Panc1 (cell line): Measurements from ENCODE around the gene SLC10A7. TPM values are rescaled to one million over a fixed set of nuclear protein-coding genes. Genes with fewer than 3 reads are reported as not detected.

Source experiments
- ATAC-seq: fragments of 200-7000 bp; cut with Tn5 transposase; 2 replicates; pipeline ENCODE4 v1.9.1; 2020; ENCODE audit warnings: mild to moderate bottlenecking, moderate library complexity
- BruUV-seq: library from RNA; stranded (reverse); fragments of 400-500 nt; replicated peaks from 2 replicates; lab custom pipeline; 2021; lab: Mats Ljungman, UMichigan
- CTCF ChIA-PET: fragments of 300-600 bp; sonication (Branson Sonifier 250); formaldehyde crosslinking; loops from one replicate; lab custom pipeline; 2022; ENCODE audit warnings: antibody characterized with exemption; lab: Charles Lee
- POLR2A ChIA-PET: fragments of 300-600 bp; sonication (Branson Sonifier 250); formaldehyde crosslinking; loops from one replicate; lab custom pipeline; 2022; ENCODE audit warnings: antibody characterized with exemption; lab: Charles Lee
- DNase-seq: peaks from one replicate; pipeline ENCODE4 v3.0.0-alpha.2; 2010; ENCODE audit warnings: low read depth, low spot score
- H3K27ac ChIP-seq: 2 replicates; pipeline ENCODE4 v1.5.1; 2011; ENCODE audit warnings: mild to moderate bottlenecking, low read length, inconsistent platforms
- H3K27me3 ChIP-seq: fragments of 200-500 bp; sonication (Bioruptor generic); 2 replicates; pipeline ENCODE4 v1.6.0; 2014; ENCODE audit warnings: low read length, inconsistent platforms; ENCODE audit not compliant: control insufficient read depth, insufficient read depth
- H3K36me3 ChIP-seq: fragments of 200-500 bp; sonication (Bioruptor generic); 2 replicates; pipeline ENCODE4 v1.5.1; 2014; ENCODE audit warnings: inconsistent platforms, mild to moderate bottlenecking, low read length, moderate library complexity; ENCODE audit not compliant: control insufficient read depth, insufficient read depth
- H3K4me1 ChIP-seq: 2 replicates; pipeline ENCODE4 v1.5.1; 2011; ENCODE audit warnings: inconsistent platforms, mild to moderate bottlenecking, low read length, moderate library complexity; ENCODE audit not compliant: control insufficient read depth, insufficient read depth
- H3K4me3 ChIP-seq, 2 experiments: 2 replicates each; pipeline ENCODE4 v1.5.1; 2011 to 2012; ENCODE audit warnings: low read depth in 2 of 2, low read length in 2 of 2, mild to moderate bottlenecking in 2 of 2, inconsistent platforms in 1 of 2, moderate library complexity in 1 of 2
- H3K9me3 ChIP-seq: fragments of 200-500 bp; sonication (Bioruptor generic); 2 replicates; pipeline ENCODE4 v1.5.1; 2014; ENCODE audit warnings: low read depth, mild to moderate bottlenecking, inconsistent platforms, low read length, moderate library complexity; ENCODE audit not compliant: control insufficient read depth, insufficient read depth
- POLR2AphosphoS5 ChIP-seq: IDR thresholded peaks from 2 replicates; pipeline ENCODE4 v1.6.1; 2012; ENCODE audit warnings: mild to moderate bottlenecking, low read depth, low read length, moderate library complexity
- SIN3A ChIP-seq: IDR thresholded peaks from 2 replicates; pipeline ENCODE4 v1.6.1; 2012; ENCODE audit warnings: low read depth, mild to moderate bottlenecking, low read length, moderate library complexity, borderline replicate concordance; ENCODE audit not compliant: insufficient read depth
- TCF7L2 ChIP-seq: IDR thresholded peaks from 2 replicates; pipeline ENCODE4 v1.6.1; 2011; ENCODE audit warnings: mild to moderate bottlenecking, low read depth, low read length, inconsistent platforms
- in situ Hi-C: cut with HindIII; loops from 2 replicates; pipeline ENCODE4 v1.10.0; 2016; ENCODE audit warnings: low sequenced_read_pairs, low pct_unique_long_range_greater_than_20kb
- intact Hi-C: fragments of 100-400 bp; cut with micrococcal nuclease; formaldehyde crosslinking; loops from one replicate; pipeline ENCODE4 v1.10.0; 2022; ENCODE audit not compliant: unreplicated experiment
- total RNA-seq: library from RNA; stranded (reverse); gene quantifications from one replicate; pipeline ENCODE4 v1.2.1, GENCODE V29; 2021; ENCODE audit not compliant: unreplicated experiment
- TF ChIP-seq, protein P1 (sequence below): fragments of 450-650 bp; IDR thresholded peaks from 2 replicates; pipeline ENCODE4 v1.5.1; 2017; ENCODE audit warnings: mild to moderate bottlenecking
- TF ChIP-seq, protein P2 (sequence below), 2 experiments: IDR thresholded peaks; 2 replicates each; pipeline ENCODE4 v1.6.1; 2011 to 2012; ENCODE audit warnings: low read depth in 2 of 2, control low read depth in 1 of 2, low read length in 1 of 2, mild to moderate bottlenecking in 1 of 2, moderate library complexity in 1 of 2; ENCODE audit not compliant: insufficient read depth in 1 of 2

SLC10A7 gene
- total RNA-seq, 1 experiment from 2014 or later = 1.5 TPM

GRCh38 chr4:146371812-146372211, 149.9 kb downstream of the SLC10A7 start:
- no peak overlapping the region for H3K27ac ChIP-seq
- H3K9me3 ChIP-seq = no peaks in the 10 kb centered on the region
- CTCF ChIA-PET = no interaction called here
- intact Hi-C loops = no loop called here
- no peak overlapping the region for H3K4me3 ChIP-seq
- TF ChIP-seq, protein P1, sequence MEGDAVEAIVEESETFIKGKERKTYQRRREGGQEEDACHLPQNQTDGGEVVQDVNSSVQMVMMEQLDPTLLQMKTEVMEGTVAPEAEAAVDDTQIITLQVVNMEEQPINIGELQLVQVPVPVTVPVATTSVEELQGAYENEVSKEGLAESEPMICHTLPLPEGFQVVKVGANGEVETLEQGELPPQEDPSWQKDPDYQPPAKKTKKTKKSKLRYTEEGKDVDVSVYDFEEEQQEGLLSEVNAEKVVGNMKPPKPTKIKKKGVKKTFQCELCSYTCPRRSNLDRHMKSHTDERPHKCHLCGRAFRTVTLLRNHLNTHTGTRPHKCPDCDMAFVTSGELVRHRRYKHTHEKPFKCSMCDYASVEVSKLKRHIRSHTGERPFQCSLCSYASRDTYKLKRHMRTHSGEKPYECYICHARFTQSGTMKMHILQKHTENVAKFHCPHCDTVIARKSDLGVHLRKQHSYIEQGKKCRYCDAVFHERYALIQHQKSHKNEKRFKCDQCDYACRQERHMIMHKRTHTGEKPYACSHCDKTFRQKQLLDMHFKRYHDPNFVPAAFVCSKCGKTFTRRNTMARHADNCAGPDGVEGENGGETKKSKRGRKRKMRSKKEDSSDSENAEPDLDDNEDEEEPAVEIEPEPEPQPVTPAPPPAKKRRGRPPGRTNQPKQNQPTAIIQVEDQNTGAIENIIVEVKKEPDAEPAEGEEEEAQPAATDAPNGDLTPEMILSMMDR = no peak
- in situ Hi-C loops = no loop called here
- ATAC-seq (no peak), DNase-seq (no peak)
- no peaks in the 10 kb centered on the region for H3K36me3 ChIP-seq
- no peaks in the 10 kb centered on the region for H3K27me3 ChIP-seq
- no peaks in the 10 kb centered on the region for H3K4me1 ChIP-seq
- no TSS peak for BruUV-seq
- POLR2A ChIA-PET = no interaction called here

- BruUV-seq = no TSS peak
- ChIA-PET POLR2A (no interaction called here), CTCF (no interaction called here)
- no peak overlapping the region for H3K27ac ChIP-seq
- H3K36me3 ChIP-seq = no peaks in the 10 kb centered on the region
- no peak for ATAC-seq
- no peaks in the 10 kb centered on the region for H3K9me3 ChIP-seq
- H3K27me3 ChIP-seq = no peaks in the 10 kb centered on the region
- DNase-seq = no peak
- intact Hi-C loops (no loop called here), in situ Hi-C loops (no loop called here)
- TF ChIP-seq SIN3A (no peak), TCF7L2 (no peak), POLR2AphosphoS5 (no peak)
- TF ChIP-seq, protein P2, sequence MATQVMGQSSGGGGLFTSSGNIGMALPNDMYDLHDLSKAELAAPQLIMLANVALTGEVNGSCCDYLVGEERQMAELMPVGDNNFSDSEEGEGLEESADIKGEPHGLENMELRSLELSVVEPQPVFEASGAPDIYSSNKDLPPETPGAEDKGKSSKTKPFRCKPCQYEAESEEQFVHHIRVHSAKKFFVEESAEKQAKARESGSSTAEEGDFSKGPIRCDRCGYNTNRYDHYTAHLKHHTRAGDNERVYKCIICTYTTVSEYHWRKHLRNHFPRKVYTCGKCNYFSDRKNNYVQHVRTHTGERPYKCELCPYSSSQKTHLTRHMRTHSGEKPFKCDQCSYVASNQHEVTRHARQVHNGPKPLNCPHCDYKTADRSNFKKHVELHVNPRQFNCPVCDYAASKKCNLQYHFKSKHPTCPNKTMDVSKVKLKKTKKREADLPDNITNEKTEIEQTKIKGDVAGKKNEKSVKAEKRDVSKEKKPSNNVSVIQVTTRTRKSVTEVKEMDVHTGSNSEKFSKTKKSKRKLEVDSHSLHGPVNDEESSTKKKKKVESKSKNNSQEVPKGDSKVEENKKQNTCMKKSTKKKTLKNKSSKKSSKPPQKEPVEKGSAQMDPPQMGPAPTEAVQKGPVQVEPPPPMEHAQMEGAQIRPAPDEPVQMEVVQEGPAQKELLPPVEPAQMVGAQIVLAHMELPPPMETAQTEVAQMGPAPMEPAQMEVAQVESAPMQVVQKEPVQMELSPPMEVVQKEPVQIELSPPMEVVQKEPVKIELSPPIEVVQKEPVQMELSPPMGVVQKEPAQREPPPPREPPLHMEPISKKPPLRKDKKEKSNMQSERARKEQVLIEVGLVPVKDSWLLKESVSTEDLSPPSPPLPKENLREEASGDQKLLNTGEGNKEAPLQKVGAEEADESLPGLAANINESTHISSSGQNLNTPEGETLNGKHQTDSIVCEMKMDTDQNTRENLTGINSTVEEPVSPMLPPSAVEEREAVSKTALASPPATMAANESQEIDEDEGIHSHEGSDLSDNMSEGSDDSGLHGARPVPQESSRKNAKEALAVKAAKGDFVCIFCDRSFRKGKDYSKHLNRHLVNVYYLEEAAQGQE (IDR thresholded peaks at IDR 0.05; ENCODE audit: insufficient read depth in 1 of 2, low read depth in 2 of 2, low read length in 1 of 2) = no peak
- TF ChIP-seq, protein P1 = no peak
- H3K4me1 ChIP-seq = no peaks in the 10 kb centered on the region
- H3K4me3 ChIP-seq = no peak overlapping the region
These were observed 150.9 kb downstream of the SLC10A7 start for GRCh38 chr4:146370841-146371240.

GRCh38 chr4:146369446-146369845, 152.3 kb downstream of the SLC10A7 start:
- CTCF ChIA-PET = no interaction called here
- POLR2A ChIA-PET = no interaction called here
- Histone ChIP-seq H3K27me3 (no peaks in the 10 kb centered on the region), H3K9me3 (no peaks in the 10 kb centered on the region), H3K4me3 (no peak overlapping the region), H3K27ac (no peak overlapping the region), H3K36me3 (no peaks in the 10 kb centered on the region), H3K4me1 (no peaks in the 10 kb centered on the region)
- TF ChIP-seq, protein P1 = no peak
- no peak for TF ChIP-seq TCF7L2
- TF ChIP-seq, protein P2 (IDR thresholded peaks at IDR 0.05; ENCODE audit: insufficient read depth in 1 of 2, low read depth in 2 of 2, low read length in 1 of 2) = no peak
- TF ChIP-seq POLR2AphosphoS5 = no peak
- no peak for TF ChIP-seq SIN3A
- no peak for DNase-seq
- no TSS peak for BruUV-seq
- ATAC-seq = no peak
- intact Hi-C loops (no loop called here), in situ Hi-C loops (no loop called here)
